Stimulated activated CD8-positive, alpha-beta memory T cell treated with anti-CD3 and anti-CD28 coated beads, Interleukin-15, amount 100 ng/mL, for 48 hours (primary cell): ENCODE results near the gene LILRA6.
A peak's percentile ranks its signal among the peaks of the same experiment; 100 is the strongest.

Experiments used
- DNase-seq, 2 donors: peaks; one replicate each; pipeline ENCODE4 v3.0.0-alpha.2; 2020; ENCODE audit warnings: low read depth in 2 of 2

The LILRA6 gene

DNA sequence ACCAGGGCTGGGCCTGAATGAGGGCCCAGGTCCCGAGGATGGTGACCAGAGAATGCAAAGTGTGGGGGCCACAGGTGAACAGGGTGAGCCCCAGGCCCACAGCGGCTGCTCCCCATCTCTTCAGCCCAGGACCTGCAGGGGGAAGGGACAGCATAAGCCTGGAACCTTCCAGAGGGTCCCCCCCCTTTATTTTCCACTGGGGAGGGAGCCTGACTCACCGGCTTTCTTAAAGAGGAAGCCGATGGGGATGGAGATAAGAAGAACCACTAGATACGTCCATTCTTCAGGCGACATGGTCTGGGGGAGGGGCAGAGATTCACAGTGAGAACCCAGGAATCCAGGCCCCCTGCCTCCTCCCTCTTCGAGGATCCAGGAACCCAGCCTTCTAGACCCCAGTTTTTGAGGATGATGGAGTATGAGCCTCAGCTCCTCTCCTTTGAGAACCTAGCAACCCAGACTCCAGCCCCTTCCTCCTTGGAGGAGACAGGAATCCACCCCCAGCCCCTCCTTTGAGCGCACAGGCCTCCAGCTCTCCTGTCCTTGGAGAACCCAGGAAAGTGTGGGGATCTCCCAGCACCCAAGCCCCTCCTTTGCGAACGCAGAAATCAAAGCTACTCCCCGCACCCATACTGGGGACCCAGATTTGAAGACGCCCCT, 54.2 kb downstream of the LILRA6 start:
- peak in 1 of 2 donors; percentile 59 for DNase-seq

DNA sequence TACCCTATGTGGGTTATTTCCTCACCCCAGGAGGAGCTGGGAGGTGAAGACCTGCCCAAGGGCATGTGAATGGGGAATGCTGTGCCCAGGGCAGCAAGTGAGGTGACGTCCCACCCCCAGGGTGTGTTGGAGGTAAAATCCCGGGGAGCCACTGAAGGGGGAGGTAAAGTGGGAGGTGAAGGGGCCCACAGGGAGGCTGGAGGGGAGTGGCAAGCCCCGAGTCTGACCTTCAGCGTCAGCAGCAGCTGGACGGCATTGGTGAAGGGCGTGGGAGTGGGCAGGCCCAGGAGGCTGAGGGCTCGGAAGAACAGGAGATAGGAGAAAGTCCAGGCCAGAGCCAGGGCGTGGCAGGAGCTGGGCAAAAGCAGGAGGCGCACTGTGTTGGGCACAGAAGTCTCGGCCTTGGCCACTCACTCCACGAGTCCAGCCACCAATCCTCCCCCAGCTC, 55.6 kb downstream of the LILRA6 start:
- no peak for DNase-seq
